Mononuclear cell (primary cell): ENCODE results near the gene CCDC83. TPM values are rescaled to one million over a fixed set of nuclear protein-coding genes. Genes with fewer than 3 reads are reported as not detected.
A peak's percentile ranks its signal among the peaks of the same experiment; 100 is the strongest.

ENCODE experiments used
- H3K27me3 ChIP-seq: 2 replicates; pipeline ENCODE4 v1.6.0; 2011; ENCODE audit warnings: low read length, control low read depth; ENCODE audit not compliant: insufficient read depth
- H3K4me1 ChIP-seq: 2 replicates; pipeline ENCODE4 v1.5.1; 2011; ENCODE audit warnings: mild to moderate bottlenecking, low read length, control low read depth; ENCODE audit not compliant: insufficient read depth
- H3K4me3 ChIP-seq: 2 replicates; pipeline ENCODE4 v1.5.1; 2011; ENCODE audit warnings: mild to moderate bottlenecking, low read length, moderate library complexity
- H3K9me3 ChIP-seq: 2 replicates; pipeline ENCODE4 v1.5.1; 2011; ENCODE audit warnings: low read depth, mild to moderate bottlenecking, control low read depth, low read length
- total RNA-seq: library from RNA; depleted of rRNA; stranded (reverse); fragments of >200 nt; gene quantifications from one replicate; pipeline ENCODE4 v1.2.3, GENCODE V29; 2012

Gene CCDC83
- total RNA-seq = under 0.01 TPM

DNA sequence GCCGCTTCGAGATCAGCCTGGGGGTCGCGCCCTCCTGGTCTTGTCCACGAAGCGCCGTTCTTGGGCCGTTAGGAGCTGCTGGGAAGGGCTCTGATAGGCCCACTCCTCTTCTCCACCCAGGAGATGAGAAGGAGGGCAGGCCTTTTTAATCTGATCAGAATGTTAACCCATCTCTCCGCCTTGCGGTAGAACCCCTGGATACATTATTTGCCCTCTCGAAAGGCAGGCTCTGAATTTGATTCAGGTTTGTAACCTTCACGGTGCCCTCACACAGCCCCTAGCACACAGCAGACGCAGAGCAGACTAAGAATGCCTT lies at the start of gene CCDC83:
Gene CCDC83, plus strand, starts transcription at position 43 of the 316 bp plus-strand sequence. CDS start 9,741 bp downstream, outside the sequence.
- Histone ChIP-seq H3K9me3 (no peaks in the 10 kb centered on the region), H3K27me3 (no peaks in the 10 kb centered on the region), H3K4me1 (peaks cover 13% of the 10 kb centered on the region), H3K4me3 (peak within 1 kb of the TSS; percentile 50)

DNA sequence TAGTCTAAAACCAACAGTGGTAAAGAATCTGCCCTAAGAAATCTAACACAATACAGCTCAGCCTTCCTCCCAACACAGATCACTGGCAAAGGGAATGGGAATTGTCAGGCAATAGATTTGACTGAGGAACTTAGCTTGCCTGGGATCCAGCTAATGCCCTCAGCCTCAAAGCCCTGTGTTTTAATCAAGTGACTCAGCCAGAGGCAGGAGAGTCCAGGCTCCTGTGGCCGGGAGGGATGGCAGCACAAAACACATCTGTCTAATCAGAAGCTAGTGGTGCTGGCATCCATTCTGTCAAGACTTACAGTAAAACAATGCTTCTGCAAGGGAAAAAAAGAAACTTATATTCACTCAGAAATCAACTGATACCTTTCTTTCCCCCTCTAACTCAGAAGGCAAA lies 49.8 kb upstream of the CCDC83 start:
- no peak overlapping the region for H3K4me3 ChIP-seq
- H3K27me3 ChIP-seq = no peaks in the 10 kb centered on the region
- H3K4me1 ChIP-seq = peaks cover 12% of the 10 kb centered on the region
- no peaks in the 10 kb centered on the region for H3K9me3 ChIP-seq

DNA sequence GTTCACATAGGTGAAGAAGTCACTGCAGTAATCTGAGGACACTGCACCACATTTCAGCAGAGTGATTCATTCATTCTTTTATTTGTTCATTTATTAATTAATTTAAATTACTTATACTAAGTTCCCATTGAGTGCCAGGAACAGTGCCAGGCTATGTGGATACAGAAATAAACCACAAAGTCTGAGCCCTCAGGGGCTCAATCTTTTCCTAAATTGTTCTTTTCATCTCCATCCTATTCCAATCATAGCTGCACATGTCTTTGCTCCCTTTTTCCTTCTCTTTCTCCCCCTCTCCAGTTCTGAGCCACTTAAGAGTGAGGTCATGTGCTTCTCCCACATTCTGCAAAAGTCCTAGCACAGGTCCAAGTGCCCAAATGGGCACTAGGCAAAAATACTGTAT lies 49.2 kb upstream of the CCDC83 start:
- H3K9me3 ChIP-seq = no peaks in the 10 kb centered on the region
- peaks cover 16% of the 10 kb centered on the region for H3K4me1 ChIP-seq
- no peak overlapping the region for H3K4me3 ChIP-seq
- peaks cover 4% of the 10 kb centered on the region for H3K27me3 ChIP-seq

- H3K4me3 ChIP-seq = no peak overlapping the region
- H3K4me1 ChIP-seq = peaks cover 22% of the 10 kb centered on the region
- H3K9me3 ChIP-seq = no peaks in the 10 kb centered on the region
- H3K27me3 ChIP-seq = peaks cover 7% of the 10 kb centered on the region
Measured at GRCh38 chr11:85806876-85807275, 48.3 kb upstream of the CCDC83 start.

DNA sequence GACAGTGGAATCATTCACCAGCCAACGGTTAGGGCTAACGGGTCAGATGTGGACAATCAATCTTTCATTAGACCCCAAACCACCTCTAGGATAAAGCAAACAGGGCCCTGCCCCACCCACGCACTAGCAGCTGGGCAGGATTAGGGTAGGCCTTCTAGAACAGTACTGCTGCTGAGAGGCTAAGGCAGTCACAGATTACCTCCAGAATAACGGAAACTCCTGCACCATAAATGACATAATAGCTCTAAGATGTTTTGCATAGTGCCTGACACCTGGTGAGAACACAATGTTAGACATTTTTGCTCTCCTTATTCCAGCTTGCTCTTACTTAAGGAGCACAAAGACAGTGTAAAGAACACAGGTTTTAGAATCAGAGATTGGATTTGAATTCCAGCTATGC lies 46.0 kb upstream of the CCDC83 start:
- Histone ChIP-seq H3K27me3 (peaks cover 7% of the 10 kb centered on the region), H3K4me3 (no peak overlapping the region), H3K9me3 (no peaks in the 10 kb centered on the region), H3K4me1 (peaks cover 22% of the 10 kb centered on the region)

GRCh38 chr11:85809863-85810262 lies 45.3 kb upstream of the CCDC83 start:
- peaks cover 22% of the 10 kb centered on the region for H3K4me1 ChIP-seq
- peak overlapping the region; percentile 47 for H3K4me3 ChIP-seq
- H3K27me3 ChIP-seq = peaks cover 7% of the 10 kb centered on the region
- H3K9me3 ChIP-seq = no peaks in the 10 kb centered on the region

DNA sequence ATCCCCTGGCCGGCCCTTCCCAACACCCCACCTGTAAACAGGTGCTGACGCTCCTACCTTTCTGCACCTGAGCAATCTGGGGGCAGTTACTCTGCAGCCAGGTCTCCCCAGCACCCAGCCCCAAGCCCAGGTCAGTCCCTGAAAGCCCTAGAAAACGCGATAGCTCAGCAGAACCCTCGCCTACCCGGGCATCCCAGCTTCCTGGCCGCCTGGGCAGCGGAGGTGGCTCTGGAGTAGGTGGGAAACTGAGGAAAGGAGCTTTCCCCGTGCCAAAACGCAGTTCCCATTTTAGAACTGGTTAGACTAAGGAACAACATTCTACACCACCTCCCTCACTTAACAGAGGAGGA lies 44.7 kb upstream of the CCDC83 start:
- Histone ChIP-seq H3K4me1 (peaks cover 22% of the 10 kb centered on the region), H3K27me3 (peaks cover 7% of the 10 kb centered on the region), H3K4me3 (peak overlapping the region; percentile 47), H3K9me3 (no peaks in the 10 kb centered on the region)

DNA sequence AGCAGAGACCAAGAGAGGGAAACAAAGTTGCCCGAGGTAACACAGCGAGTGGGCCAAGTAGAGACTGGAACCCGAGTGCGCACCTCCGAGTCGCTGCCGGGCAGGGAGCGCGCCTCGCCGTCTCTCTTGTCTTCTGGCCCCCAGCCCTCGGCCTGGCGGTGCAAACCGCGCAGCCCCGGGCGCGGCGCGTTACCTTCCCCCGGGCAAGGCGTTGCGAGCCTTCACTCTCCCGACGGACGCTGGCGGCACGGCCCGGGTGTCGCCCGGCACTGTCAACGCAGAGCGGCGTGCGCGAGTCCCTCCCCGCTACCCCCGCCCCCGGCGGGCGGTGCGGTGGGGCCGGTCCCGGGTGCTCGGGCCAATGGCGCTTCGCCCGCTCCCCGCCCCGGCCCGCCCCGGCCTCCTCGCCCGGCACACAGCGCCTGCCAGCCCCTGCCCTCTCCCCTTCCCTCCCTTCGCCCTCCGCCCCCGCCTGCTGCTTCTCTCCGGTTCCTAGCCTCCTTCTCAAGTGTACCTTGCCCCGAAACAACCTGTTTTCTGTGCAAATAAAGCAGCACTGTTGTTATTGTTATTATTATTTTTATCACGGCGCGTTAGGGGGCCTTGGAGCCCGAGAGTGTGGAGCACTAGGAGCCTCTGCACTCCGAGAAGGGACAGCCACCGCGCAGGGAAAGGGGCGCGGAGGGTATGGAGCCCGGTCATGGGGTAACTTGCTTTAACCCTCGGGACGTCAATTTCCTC lies 44.1 kb upstream of the CCDC83 start, which contains the start of gene SYTL2:
Gene SYTL2, minus strand, starts transcription at position 271 of the 741 bp plus-strand sequence. CDS start 53,416 bp downstream, outside the sequence.
- Histone ChIP-seq H3K27me3 (peaks cover 7% of the 10 kb centered on the region), H3K4me3 (peak within 1 kb of the TSS; percentile 47), H3K4me1 (peaks cover 22% of the 10 kb centered on the region), H3K9me3 (no peaks in the 10 kb centered on the region)

DNA sequence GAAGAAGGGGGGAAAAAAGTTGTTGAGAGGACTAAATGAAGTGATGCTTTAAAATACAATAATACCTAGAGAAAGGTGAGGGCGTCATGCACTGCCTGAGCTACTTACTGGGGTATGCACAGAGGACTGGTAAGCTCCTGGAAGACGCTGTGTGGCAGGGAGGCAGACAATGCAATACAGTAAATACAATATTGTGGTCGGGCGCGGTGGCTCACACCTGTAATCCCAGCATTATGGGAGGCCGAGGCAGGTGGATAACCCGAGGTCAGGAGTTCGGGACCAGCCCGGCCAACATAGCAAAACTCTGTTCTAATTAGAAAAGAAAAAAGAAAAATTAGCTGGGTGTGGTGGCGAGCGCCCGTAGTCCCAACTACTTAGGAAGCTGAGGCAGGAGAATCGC lies 43.6 kb upstream of the CCDC83 start:
- peaks cover 7% of the 10 kb centered on the region for H3K27me3 ChIP-seq
- H3K4me1 ChIP-seq = peaks cover 22% of the 10 kb centered on the region
- H3K9me3 ChIP-seq = no peaks in the 10 kb centered on the region
- peak overlapping the region; percentile 47 for H3K4me3 ChIP-seq

- peaks cover 22% of the 10 kb centered on the region for H3K4me1 ChIP-seq
- peaks cover 7% of the 10 kb centered on the region for H3K27me3 ChIP-seq
- no peak overlapping the region for H3K4me3 ChIP-seq
- H3K9me3 ChIP-seq = no peaks in the 10 kb centered on the region
Measured at GRCh38 chr11:85813721-85814120, 41.5 kb upstream of the CCDC83 start.

DNA sequence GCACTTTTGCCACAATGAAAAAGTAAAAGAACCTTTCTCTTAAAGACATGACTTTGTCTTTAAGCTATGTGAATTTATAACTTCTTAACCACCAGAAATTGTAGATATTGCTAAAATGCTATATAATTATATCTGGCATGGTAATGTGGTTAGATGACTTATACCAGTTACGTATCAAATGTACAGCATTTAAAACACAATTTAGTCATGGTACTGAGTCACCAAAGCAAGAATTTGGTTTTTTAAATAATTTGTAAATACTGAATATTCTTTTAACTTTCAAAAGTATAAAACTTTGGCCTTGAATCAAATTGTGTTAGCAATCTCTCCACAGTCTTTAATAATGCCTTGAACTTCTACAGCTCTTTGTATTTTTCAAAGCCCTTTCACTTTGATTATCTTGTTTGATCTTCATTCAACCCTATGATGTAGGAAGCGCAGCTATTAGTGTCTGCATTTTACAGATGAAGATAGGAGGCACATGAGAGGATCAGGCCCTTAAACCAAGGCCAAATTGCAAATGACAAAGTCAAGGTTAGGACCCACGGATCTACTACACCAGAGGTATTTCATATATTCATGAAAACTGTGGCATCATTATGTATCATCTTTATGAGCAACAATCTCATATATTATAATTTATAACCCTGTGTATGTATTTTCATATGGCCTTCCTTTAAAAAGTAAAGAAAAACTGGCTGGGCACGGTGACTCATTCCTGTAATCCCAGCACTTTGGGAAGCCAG lies 39.8 kb upstream of the CCDC83 start:
- Histone ChIP-seq H3K27me3 (peaks cover 7% of the 10 kb centered on the region), H3K4me1 (peaks cover 10% of the 10 kb centered on the region), H3K4me3 (no peak overlapping the region), H3K9me3 (no peaks in the 10 kb centered on the region)

DNA sequence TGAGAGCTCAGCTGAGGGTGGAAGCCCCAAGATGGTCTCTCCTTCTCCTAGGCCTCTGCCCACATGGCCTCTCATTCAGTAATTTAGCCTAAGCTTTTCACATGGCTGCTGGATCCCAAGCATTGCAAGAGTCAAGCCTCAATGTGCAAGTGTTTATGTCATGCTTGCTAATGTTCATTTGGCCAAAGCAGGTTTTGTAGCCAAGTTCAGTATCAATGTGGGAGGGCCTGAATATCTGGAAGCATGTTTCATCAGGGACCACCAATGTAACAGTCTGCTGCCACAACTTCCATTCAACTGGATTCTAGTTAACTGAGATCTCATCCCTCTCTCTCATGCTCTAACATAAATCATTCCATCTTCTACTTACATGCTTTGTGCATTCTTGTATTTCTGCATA lies 35.7 kb upstream of the CCDC83 start:
- Histone ChIP-seq H3K27me3 (no peaks in the 10 kb centered on the region), H3K4me3 (no peak overlapping the region), H3K4me1 (peaks cover 14% of the 10 kb centered on the region), H3K9me3 (no peaks in the 10 kb centered on the region)

GRCh38 chr11:85821636-85822035 lies 33.5 kb upstream of the CCDC83 start:
- Histone ChIP-seq H3K27me3 (no peaks in the 10 kb centered on the region), H3K4me1 (peaks cover 25% of the 10 kb centered on the region), H3K4me3 (no peak overlapping the region), H3K9me3 (no peaks in the 10 kb centered on the region)

GRCh38 chr11:85822814-85823213 lies 32.4 kb upstream of the CCDC83 start:
- no peaks in the 10 kb centered on the region for H3K27me3 ChIP-seq
- H3K9me3 ChIP-seq = no peaks in the 10 kb centered on the region
- peaks cover 35% of the 10 kb centered on the region for H3K4me1 ChIP-seq
- H3K4me3 ChIP-seq = no peak overlapping the region

DNA sequence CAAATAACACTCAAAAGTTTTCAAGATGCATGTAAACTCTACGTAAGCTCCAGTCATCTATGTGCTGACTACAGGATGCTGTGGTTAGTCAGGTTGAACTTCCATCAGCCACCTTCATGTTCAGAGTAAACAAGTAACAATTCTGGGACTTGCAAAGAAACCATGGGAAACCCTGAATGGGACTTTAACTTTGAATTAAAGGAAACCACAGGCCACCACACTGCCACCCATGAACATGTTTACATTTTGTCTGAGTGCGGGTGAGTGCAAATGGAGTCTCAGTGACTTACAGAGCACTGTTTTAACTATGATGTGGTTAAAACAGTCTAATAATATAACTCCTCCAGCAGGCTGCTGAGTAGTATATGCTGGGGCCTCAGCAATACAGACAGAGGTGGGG lies 31.4 kb upstream of the CCDC83 start:
- Histone ChIP-seq H3K4me3 (no peak overlapping the region), H3K4me1 (peaks cover 35% of the 10 kb centered on the region), H3K9me3 (no peaks in the 10 kb centered on the region), H3K27me3 (no peaks in the 10 kb centered on the region)

GRCh38 chr11:85825616-85826015 lies 29.6 kb upstream of the CCDC83 start:
- Histone ChIP-seq H3K9me3 (no peaks in the 10 kb centered on the region), H3K4me3 (no peak overlapping the region), H3K27me3 (no peaks in the 10 kb centered on the region), H3K4me1 (peaks cover 35% of the 10 kb centered on the region)
